Muscle of back (tissue), 13 donors: ENCODE data around the gene TBC1D3D. TPM values are rescaled to one million over a fixed set of nuclear protein-coding genes. Genes with fewer than 3 reads are reported as not detected.
"Not testable (repeated sequence)": the region's sequence is repeated elsewhere in the genome, so short reads cannot be mapped to it uniquely, and the experiment has no call there.

ENCODE experiments used
- DNase-seq, 3 donors: peaks; one replicate each; pipeline versions ENCODE4 v3.0.0 to v3.0.0-alpha.2; 2013
- long read RNA-seq, 9 donors: transcript quantifications; one replicate each; lab custom pipeline, GENCODE V29; 2026
- polyA plus RNA-seq, 10 donors: library from polyadenylated mRNA; unstranded; fragments of 120-200 nt; gene quantifications; one replicate each; pipeline ENCODE4 v1.2.1, GENCODE V29; 2013; ENCODE audit not compliant: insufficient read length in 10 of 10

TBC1D3D gene
- 1 to 10 TPM in 7 of 10 donors, under 1 TPM in 2, not detected in 1; 0.78 to 4.9 (median 1.5) TPM for polyA plus RNA-seq
- long read RNA-seq, donor 1: 0 reads
- long read RNA-seq, donor 2: 0 reads
- long read RNA-seq, donor 3: 0 reads
- long read RNA-seq, donor 4: 0 reads
- long read RNA-seq, donor 5: 0 reads
- long read RNA-seq, donor 6: 0 reads
- long read RNA-seq, donor 7: 0 reads
- long read RNA-seq, donor 8: 0 reads
- long read RNA-seq, donor 9: 0 reads

GRCh38 chr17:38003676-38004075 lies at the start of gene TBC1D3D:
TSS of gene TBC1D3D (plus strand) at chr17:38003976. CDS start at chr17:38005561, 1,585 bp downstream.
- not testable (repeated sequence) for DNase-seq

- DNase-seq: not testable (repeated sequence)
Observed at GRCh38 chr17:37988960-37989359, 14.8 kb upstream of the TBC1D3D start, which contains the start of gene TBC1D3L. TSS of gene TBC1D3L (minus strand) at chr17:37989060. CDS start at chr17:37987520, 1,540 bp downstream.

Other genes with a start within 250 kb of the TBC1D3D start
- under 1 TPM in 1 of 10 donors, not detected in 9; 0.97 TPM for gene TBC1D3K, start 79.6 kb upstream of the TBC1D3D start, polyA plus RNA-seq
- gene TBC1D3L, start 14.9 kb upstream of the TBC1D3D start, polyA plus RNA-seq: 10 to 100 TPM in 7 of 10 donors, 1 to 10 TPM in 3; 1.4 to 28.1 (median 13.8) TPM
- 1 to 10 TPM in 3 of 10 donors, under 1 TPM in 1, not detected in 6; 0.94 to 3.9 (median 2.2) TPM for gene TBC1D3C, start 64.7 kb downstream of the TBC1D3D start, polyA plus RNA-seq
- gene TBC1D3E, start 124.0 kb downstream of the TBC1D3D start, polyA plus RNA-seq: 1 to 10 TPM in 1 of 10 donors, not detected in 9; 3.1 TPM
- gene TBC1D3, start 188.6 kb downstream of the TBC1D3D start, polyA plus RNA-seq: 1 to 10 TPM in 2 of 10 donors, under 1 TPM in 1, not detected in 7; 0.72 to 5.8 (median 1.8) TPM